Astrocyte (in vitro differentiated cells and primary cell): ENCODE measurements around the gene NME3. TPM values are rescaled to one million over a fixed set of nuclear protein-coding genes. Genes with fewer than 3 reads are reported as not detected.

Source experiments
- DNase-seq: peaks from one replicate; pipeline ENCODE4 v3.0.0-alpha.2; 2010; ENCODE audit warnings: low read depth
- FAIRE-seq: peaks from 2 replicates; lab custom pipeline; 2011; peaks lifted over from hg19 to GRCh38; lab: Jason Lieb, UNC
- H2AFZ ChIP-seq: 2 replicates; pipeline ENCODE4 v1.6.0; 2012; ENCODE audit warnings: low read depth, low read length, inconsistent platforms
- H3K27ac ChIP-seq: 2 replicates; pipeline ENCODE4 v1.5.1; 2011; ENCODE audit warnings: low read depth, low read length, inconsistent platforms
- H3K27me3 ChIP-seq: 2 replicates; pipeline ENCODE4 v1.6.0; 2011; ENCODE audit warnings: low read length, inconsistent platforms; ENCODE audit not compliant: insufficient read depth
- H3K36me3 ChIP-seq: 2 replicates; pipeline ENCODE4 v1.5.1; 2011; ENCODE audit warnings: low read length, inconsistent platforms; ENCODE audit not compliant: insufficient read depth
- H3K4me1 ChIP-seq: 2 replicates; pipeline ENCODE4 v1.5.1; 2011; ENCODE audit warnings: low read length, inconsistent platforms; ENCODE audit not compliant: insufficient read depth
- H3K4me2 ChIP-seq: 2 replicates; pipeline ENCODE4 v1.6.0; 2012; ENCODE audit warnings: low read length, inconsistent platforms
- H3K4me3 ChIP-seq: 2 replicates; pipeline ENCODE4 v1.5.1; 2011; ENCODE audit warnings: low read depth, mild to moderate bottlenecking, low read length, inconsistent platforms; ENCODE audit not compliant: insufficient read depth
- H3K79me2 ChIP-seq: 2 replicates; pipeline ENCODE4 v1.6.0; 2012; ENCODE audit warnings: mild to moderate bottlenecking, low read length, inconsistent platforms; ENCODE audit not compliant: insufficient read depth
- H3K9ac ChIP-seq: 2 replicates; pipeline ENCODE4 v1.6.0; 2012; ENCODE audit warnings: mild to moderate bottlenecking, low read length, inconsistent platforms
- H3K9me3 ChIP-seq: 2 replicates; pipeline ENCODE4 v1.5.1; 2012; ENCODE audit warnings: low read depth, mild to moderate bottlenecking, low read length, inconsistent platforms; ENCODE audit not compliant: insufficient read depth
- H4K20me1 ChIP-seq: 2 replicates; pipeline ENCODE4 v1.6.0; 2012; ENCODE audit warnings: low read length, inconsistent platforms; ENCODE audit not compliant: insufficient read depth
- H3K27ac Mint-ChIP-seq: one replicate; pipeline ENCODE4 v1.8.0; 2021; ENCODE audit warnings: mild to moderate bottlenecking, mixed read lengths; ENCODE audit not compliant: unreplicated experiment
- H3K27me3 Mint-ChIP-seq: one replicate; pipeline ENCODE4 v1.8.0; 2021; ENCODE audit warnings: low read depth, mixed read lengths; ENCODE audit not compliant: unreplicated experiment
- H3K36me3 Mint-ChIP-seq: one replicate; pipeline ENCODE4 v1.8.0; 2021; ENCODE audit warnings: low read depth, mixed read lengths; ENCODE audit not compliant: unreplicated experiment
- H3K4me1 Mint-ChIP-seq: one replicate; pipeline ENCODE4 v1.8.0; 2021; ENCODE audit warnings: low read depth, mixed read lengths; ENCODE audit not compliant: unreplicated experiment
- H3K4me3 Mint-ChIP-seq: one replicate; pipeline ENCODE4 v1.8.0; 2021; ENCODE audit warnings: mild to moderate bottlenecking, moderate library complexity, mixed read lengths; ENCODE audit not compliant: unreplicated experiment
- H3K9me3 Mint-ChIP-seq: one replicate; pipeline ENCODE4 v1.8.0; 2021; ENCODE audit warnings: mild to moderate bottlenecking, mixed read lengths; ENCODE audit not compliant: unreplicated experiment
- CTCF ChIP-seq: IDR thresholded peaks from 2 replicates; pipeline ENCODE4 v1.5.1; 2011; ENCODE audit warnings: low read depth, mild to moderate bottlenecking, inconsistent platforms, low read length, moderate library complexity; ENCODE audit not compliant: insufficient read depth
- EZH2 ChIP-seq: IDR thresholded peaks from 2 replicates; pipeline ENCODE4 v1.6.1; 2012; ENCODE audit warnings: mild to moderate bottlenecking, low read length, inconsistent platforms; ENCODE audit not compliant: insufficient read depth
- total RNA-seq: library from RNA; stranded (reverse); gene quantifications from 2 replicates; pipeline ENCODE4 v1.2.1, GENCODE V29; 2021

NME3 gene
- total RNA-seq, 1 donor from 2014 or later, result 36.3 TPM

- no peak for DNase-seq
- Histone ChIP-seq H2AFZ (no peak overlapping the region), H3K4me2 (no peak overlapping the region), H3K36me3 (no peaks in the 10 kb centered on the region), H3K79me2 (peaks cover 54% of the 10 kb centered on the region), H3K4me1 (peaks cover 22% of the 10 kb centered on the region), H3K9ac (no peak overlapping the region), H3K4me3 (no peak overlapping the region), H4K20me1 (peaks cover 48% of the 10 kb centered on the region), H3K27me3 (no peaks in the 10 kb centered on the region), H3K27ac (no peak overlapping the region), H3K9me3 (no peaks in the 10 kb centered on the region)
- no peaks in the 10 kb centered on the region for H3K27me3 Mint-ChIP-seq
- no peak overlapping the region for H3K4me3 Mint-ChIP-seq
- H3K4me1 Mint-ChIP-seq, result peaks cover 13% of the 10 kb centered on the region
- H3K36me3 Mint-ChIP-seq, result peaks cover 2% of the 10 kb centered on the region
- H3K9me3 Mint-ChIP-seq, result no peaks in the 10 kb centered on the region
- FAIRE-seq, result no peak
- H3K27ac Mint-ChIP-seq, result no peak overlapping the region
- no peak for TF ChIP-seq EZH2
- no peak for TF ChIP-seq CTCF
Observed at GRCh38 chr16:1776991-1777374, 5.6 kb upstream of the NME3 start.

- H3K27me3 Mint-ChIP-seq, result no peaks in the 10 kb centered on the region
- TF ChIP-seq EZH2 (no peak), CTCF (no peak)
- no peak overlapping the region for H3K27ac Mint-ChIP-seq
- no peak overlapping the region for H3K27ac ChIP-seq
- H3K36me3 Mint-ChIP-seq, result no peaks in the 10 kb centered on the region
- H3K9ac ChIP-seq, result no peak overlapping the region
- no peak overlapping the region for H3K4me2 ChIP-seq
- DNase-seq (no peak), FAIRE-seq (no peak)
- no peaks in the 10 kb centered on the region for H3K27me3 ChIP-seq
- H3K79me2 ChIP-seq, result peaks cover 53% of the 10 kb centered on the region
- peaks cover 24% of the 10 kb centered on the region for H3K4me1 ChIP-seq
- H2AFZ ChIP-seq, result no peak overlapping the region
- H3K4me3 Mint-ChIP-seq, result no peak overlapping the region
- H3K4me1 Mint-ChIP-seq, result peaks cover 11% of the 10 kb centered on the region
- H3K9me3 Mint-ChIP-seq, result no peaks in the 10 kb centered on the region
- no peaks in the 10 kb centered on the region for H3K36me3 ChIP-seq
- no peaks in the 10 kb centered on the region for H3K9me3 ChIP-seq
- peaks cover 48% of the 10 kb centered on the region for H4K20me1 ChIP-seq
- no peak overlapping the region for H3K4me3 ChIP-seq
Observed at GRCh38 chr16:1776672-1776955, 5.3 kb upstream of the NME3 start.

GRCh38 chr16:1775846-1776671, 4.7 kb upstream of the NME3 start:
- FAIRE-seq, result no peak
- Histone ChIP-seq H3K4me1 (peaks cover 19% of the 10 kb centered on the region), H3K27me3 (no peaks in the 10 kb centered on the region), H3K79me2 (peaks cover 47% of the 10 kb centered on the region), H3K27ac (no peak overlapping the region), H3K9ac (no peak overlapping the region), H4K20me1 (peaks cover 42% of the 10 kb centered on the region), H2AFZ (no peak overlapping the region), H3K9me3 (no peaks in the 10 kb centered on the region), H3K4me3 (no peak overlapping the region), H3K36me3 (no peaks in the 10 kb centered on the region), H3K4me2 (no peak overlapping the region)
- Mint-ChIP-seq H3K27me3 (no peaks in the 10 kb centered on the region), H3K4me3 (no peak overlapping the region), H3K9me3 (no peaks in the 10 kb centered on the region), H3K36me3 (no peaks in the 10 kb centered on the region), H3K4me1 (peaks cover 5% of the 10 kb centered on the region), H3K27ac (no peak overlapping the region)
- no peak for TF ChIP-seq CTCF
- no peak for TF ChIP-seq EZH2
- DNase-seq, result no peak
